NCI-H446 treated with DMSO at 0.1 percent for 48 hours (cell line): ENCODE measurements around the gene CPHXL.

Source experiments
- DNase-seq: peaks from one replicate; lab custom pipeline; 2025; lab: John Stamatoyannopoulos, UW

Gene CPHXL

GRCh38 chr16:75701361-75701760 is 24.9 kb downstream of the CPHXL start, which contains the start of gene DUXB:
Gene DUXB, minus strand, starts transcription at chr16:75701461. Its CDS starts 43 bp downstream, at chr16:75701418.
- DNase-seq: no peak

GRCh38 chr16:75697571-75697970 is 28.7 kb downstream of the CPHXL start:
- no peak for DNase-seq

- DNase-seq: no peak
Observed at GRCh38 chr16:75695708-75696107, 30.6 kb downstream of the CPHXL start.

GRCh38 chr16:75687361-75687760 is 38.9 kb downstream of the CPHXL start:
- DNase-seq: no peak

GRCh38 chr16:75682308-75682707 is 44.0 kb downstream of the CPHXL start:
- no peak for DNase-seq

GRCh38 chr16:75679366-75679765 is 46.9 kb downstream of the CPHXL start:
- no peak for DNase-seq

- no peak for DNase-seq
Observed at GRCh38 chr16:75676909-75677308, 49.4 kb downstream of the CPHXL start, which contains the start of gene CPHXL2. Gene CPHXL2, minus strand, starts transcription at chr16:75677009. Its CDS starts 10 bp downstream, at chr16:75676999.

GRCh38 chr16:75667503-75667902 is 58.8 kb downstream of the CPHXL start:
- DNase-seq: no peak
